HCT116 (cell line): ENCODE results near the gene CHN1. TPM values are rescaled to one million over a fixed set of nuclear protein-coding genes. Genes with fewer than 3 reads are reported as not detected.

Experiments used
- ATAC-seq: fragments of 200-7000 bp; cut with Tn5 transposase; 2 replicates; pipeline ENCODE4 v1.9.1; 2020; ENCODE audit warnings: mild to moderate bottlenecking, moderate library complexity
- BruUV-seq: library from RNA; stranded (reverse); fragments of 400-500 nt; replicated peaks from 2 replicates; lab custom pipeline; 2021; lab: Mats Ljungman, UMichigan
- CTCF ChIA-PET: fragments of 300-600 bp; sonication (Branson Sonifier 250); formaldehyde crosslinking; loops from one replicate; lab custom pipeline; 2021; ENCODE audit warnings: antibody characterized with exemption; lab: Charles Lee
- POLR2A ChIA-PET: fragments of 300-600, 350-600 bp; sonication (Branson Sonifier 250); formaldehyde crosslinking; loops from one replicate; lab custom pipeline; 2021; ENCODE audit warnings: antibody characterized with exemption; lab: Charles Lee
- RAD21 ChIA-PET, 2 experiments: fragments of 300-600 bp; sonication (Branson Sonifier 250); formaldehyde crosslinking; loops; one replicate each; lab custom pipeline; 2023; ENCODE audit warnings: low total read pairs in 2 of 2; ENCODE audit not compliant: uncharacterized antibody in 2 of 2, unreplicated experiment in 2 of 2, low non-redundant PET in 1 of 2; lab: Charles Lee
- DNase-seq: peaks from one replicate; pipeline ENCODE4 v3.0.0-alpha.2; 2010; ENCODE audit warnings: low read depth, low spot score
- H2AFZ ChIP-seq: fragments of 200-600 bp; shearing (Covaris generic), sonication (generic); 2 replicates; pipeline ENCODE4 v1.6.1; 2017; ENCODE audit warnings: low read depth, mixed run types, mixed read lengths, antibody characterized with exemption, low read length; ENCODE audit not compliant: poor library complexity, severe bottlenecking
- H3K27ac ChIP-seq: 2 replicates; pipeline ENCODE4 v1.5.1; 2012; ENCODE audit warnings: low read depth, low read length
- H3K27me3 ChIP-seq: fragments of 200-600 bp; sonication (generic); 2 replicates; pipeline ENCODE4 v1.6.1; 2016; ENCODE audit warnings: mixed run types, low read length, mixed read lengths; ENCODE audit not compliant: insufficient read depth
- H3K36me3 ChIP-seq, 2 experiments: fragments of 200-500 bp in 1 of 2; fragments of 200-600 bp in 1 of 2; sonication (Bioruptor generic) in 1 of 2; sonication (generic) in 1 of 2; 2 replicates each; pipeline versions ENCODE4 v1.5.1 to v1.6.1; 2014 to 2016; ENCODE audit warnings: low read length in 2 of 2, inconsistent platforms in 1 of 2, mixed read lengths in 1 of 2, mixed run types in 1 of 2; ENCODE audit not compliant: insufficient read depth in 2 of 2, control insufficient read depth in 1 of 2
- H3K4me1 ChIP-seq, 2 experiments: fragments of 200-600 bp in 1 of 2; sonication (generic) in 1 of 2; 2 replicates each; pipeline versions ENCODE4 v1.5.1 to v1.6.1; 2012 to 2017; ENCODE audit warnings: low read length in 2 of 2, inconsistent platforms in 1 of 2, mild to moderate bottlenecking in 1 of 2, mixed read lengths in 1 of 2, mixed run types in 1 of 2, moderate library complexity in 1 of 2; ENCODE audit not compliant: insufficient read depth in 2 of 2, control insufficient read depth in 1 of 2
- H3K4me2 ChIP-seq: fragments of 200-600 bp; sonication (generic); 2 replicates; pipeline ENCODE4 v1.6.1; 2017; ENCODE audit warnings: mixed run types, low read length, mixed read lengths
- H3K4me3 ChIP-seq, 2 experiments: fragments of 200-600 bp in 1 of 2; sonication (generic) in 1 of 2; replicated peaks in 1 of 2; 2 replicates each; pipeline ENCODE4 v1.5.1; 2011 to 2016; ENCODE audit warnings: low read length in 2 of 2, control low read depth in 1 of 2, low read depth in 1 of 2, mild to moderate bottlenecking in 1 of 2, mixed read lengths in 1 of 2, mixed run types in 1 of 2
- H3K79me2 ChIP-seq: fragments of 200-600 bp; sonication (generic); 2 replicates; pipeline ENCODE4 v1.6.1; 2017; ENCODE audit warnings: mild to moderate bottlenecking, mixed run types, low read length, moderate library complexity, mixed read lengths; ENCODE audit not compliant: insufficient read depth
- H3K9ac ChIP-seq: fragments of 200-600 bp; sonication (generic); 2 replicates; pipeline ENCODE4 v1.6.1; 2016; ENCODE audit warnings: low read length, mixed read lengths
- H3K9me2 ChIP-seq: fragments of 200-600 bp; sonication (generic), shearing (Covaris generic); 2 replicates; pipeline ENCODE4 v1.6.1; 2017; ENCODE audit warnings: mixed run types, mild to moderate bottlenecking, moderate library complexity; ENCODE audit not compliant: insufficient read depth
- H3K9me3 ChIP-seq, 2 experiments: fragments of 200-500 bp in 1 of 2; fragments of 200-600 bp in 1 of 2; sonication (Bioruptor generic) in 1 of 2; sonication (generic) in 1 of 2; 2 replicates each; pipeline ENCODE4 v1.6.1; 2014 to 2017; ENCODE audit warnings: low read length in 2 of 2, mixed read lengths in 2 of 2, inconsistent platforms in 1 of 2, low read depth in 1 of 2, mild to moderate bottlenecking in 1 of 2, mixed run types in 1 of 2, moderate library complexity in 1 of 2; ENCODE audit not compliant: control insufficient read depth in 1 of 2, insufficient read depth in 1 of 2
- H4K20me1 ChIP-seq: fragments of 200-600 bp; sonication (generic), shearing (Covaris generic); 2 replicates; pipeline ENCODE4 v1.6.1; 2017; ENCODE audit warnings: mixed run types, mild to moderate bottlenecking, moderate library complexity; ENCODE audit not compliant: insufficient read depth
- EZH2 ChIP-seq: fragments of 200-600 bp; sonication (generic); IDR thresholded peaks from 2 replicates; pipeline ENCODE4 v1.6.1; 2017; ENCODE audit warnings: antibody characterized with exemption, mixed run types
- EZH2phosphoT487 ChIP-seq: fragments of 200-600 bp; IDR thresholded peaks from 2 replicates; pipeline ENCODE4 v1.6.1; 2018; ENCODE audit warnings: antibody characterized with exemption, borderline replicate concordance
- FOSL1 ChIP-seq: IDR thresholded peaks from 2 replicates; pipeline ENCODE4 v1.6.1; 2012; ENCODE audit warnings: low read depth
- POLR2A ChIP-seq: IDR thresholded peaks from 2 replicates; pipeline ENCODE4 v1.7.0; 2011; ENCODE audit warnings: borderline replicate concordance; ENCODE audit not compliant: insufficient read depth, insufficient read length; ENCODE audit errors: extremely low read depth
- SP1 ChIP-seq: IDR thresholded peaks from 2 replicates; pipeline ENCODE4 v1.6.1; 2012; ENCODE audit warnings: low read depth
- ZNF274 ChIP-seq: fragments of 200-500 bp; sonication (Bioruptor generic); IDR thresholded peaks from 2 replicates; pipeline ENCODE4 v1.6.1; 2014; ENCODE audit warnings: mild to moderate bottlenecking, low read depth, low read length, inconsistent platforms
- intact Hi-C: fragments of 100-400 bp; cut with micrococcal nuclease; formaldehyde crosslinking; loops from 2 replicates; pipeline ENCODE4 v1.10.0; 2022
- total RNA-seq: library from RNA; stranded (reverse); gene quantifications from one replicate; pipeline ENCODE4 v1.2.1, GENCODE V29; 2021; ENCODE audit not compliant: unreplicated experiment
- TF ChIP-seq, protein P1 (sequence below): IDR thresholded peaks from 2 replicates; pipeline ENCODE4 v1.6.1; 2011; ENCODE audit warnings: mild to moderate bottlenecking, low read length, moderate library complexity; ENCODE audit not compliant: insufficient replicate concordance; ENCODE audit errors: extremely low read depth

CHN1 gene
- total RNA-seq, 1 experiment from 2014 or later: 3.6 TPM

DNA sequence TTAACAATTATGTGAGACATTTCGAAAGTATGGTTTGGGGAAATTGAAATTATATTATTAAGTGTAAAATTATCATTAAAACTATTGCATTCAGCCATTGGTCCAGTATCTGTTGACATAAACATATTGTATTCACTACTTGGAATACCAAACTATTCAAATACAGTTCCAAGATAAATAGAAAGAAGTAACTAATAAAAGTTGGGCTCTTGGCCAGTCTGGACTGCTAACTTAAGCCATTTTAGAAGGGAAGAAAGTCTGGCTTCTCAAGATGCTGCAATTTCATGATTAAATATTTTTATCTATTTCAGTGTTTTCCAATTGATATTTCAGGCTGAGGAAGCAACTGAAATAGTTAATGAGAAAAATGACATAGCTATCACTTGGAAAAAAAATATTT lies 131.1 kb downstream of the CHN1 start (continued):
- TF ChIP-seq EZH2: no peak

DNA sequence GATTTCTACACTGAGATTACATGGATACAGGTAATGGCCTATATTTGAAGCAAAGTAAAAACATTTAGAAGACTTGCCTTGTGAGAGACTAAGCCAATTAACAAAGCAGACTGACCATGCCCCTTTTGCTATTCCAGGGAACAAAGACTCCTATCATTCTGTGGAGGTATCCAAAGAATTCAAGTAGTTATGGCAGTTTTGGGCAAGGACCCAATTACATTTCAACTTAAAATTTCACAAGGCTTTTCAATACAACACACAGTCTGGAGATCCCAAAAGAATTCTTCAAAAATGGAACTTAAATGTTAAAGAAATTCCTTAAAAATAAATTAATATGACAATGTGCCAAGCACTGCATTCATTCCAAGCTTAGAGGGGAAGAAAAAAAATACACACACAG lies 131.7 kb downstream of the CHN1 start:
- no TSS peak for BruUV-seq
- H3K9me3 ChIP-seq: no peaks in the 10 kb centered on the region
- no peak overlapping the region for H3K9ac ChIP-seq
- CTCF ChIA-PET: no interaction called here
- H3K4me3 ChIP-seq: no peak overlapping the region
- no peak for ATAC-seq
- RAD21 ChIA-PET: no interaction called here
- H3K79me2 ChIP-seq: no peaks in the 10 kb centered on the region
- H4K20me1 ChIP-seq: no peaks in the 10 kb centered on the region
- DNase-seq: no peak
- intact Hi-C loops: no loop called here
- H2AFZ ChIP-seq: no peak overlapping the region
- H3K4me2 ChIP-seq: no peak overlapping the region
- no peak overlapping the region for H3K27ac ChIP-seq
- no peaks in the 10 kb centered on the region for H3K4me1 ChIP-seq
- no peaks in the 10 kb centered on the region for H3K9me2 ChIP-seq
- TF ChIP-seq SP1 (no peak), EZH2phosphoT487 (no peak)
- no peaks in the 10 kb centered on the region for H3K36me3 ChIP-seq
- POLR2A ChIA-PET: no interaction called here
- H3K27me3 ChIP-seq: no peaks in the 10 kb centered on the region

DNA sequence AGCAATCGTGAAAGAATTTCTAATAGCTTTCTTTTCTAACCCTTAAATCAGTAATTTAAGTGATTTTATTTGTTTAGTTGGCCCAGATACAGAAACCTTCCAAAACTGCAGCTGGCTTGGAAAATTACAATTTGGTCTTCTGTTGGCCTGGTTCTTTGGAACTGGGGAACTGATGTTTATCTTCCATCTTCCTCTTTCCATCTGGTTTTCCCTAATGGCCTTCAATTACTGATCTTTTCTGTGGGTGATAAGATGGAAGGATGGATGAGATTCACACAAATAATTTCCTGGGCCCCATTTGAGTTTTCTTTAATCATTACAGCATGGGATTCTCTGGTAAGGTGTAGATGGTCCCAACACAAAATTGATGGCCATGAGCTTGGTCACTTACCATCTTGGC lies 134.4 kb downstream of the CHN1 start:
- TF ChIP-seq POLR2A: no peak
- no peak for TF ChIP-seq FOSL1
- TF ChIP-seq EZH2: no peak
- no peak for TF ChIP-seq ZNF274
- TF ChIP-seq, protein P1, sequence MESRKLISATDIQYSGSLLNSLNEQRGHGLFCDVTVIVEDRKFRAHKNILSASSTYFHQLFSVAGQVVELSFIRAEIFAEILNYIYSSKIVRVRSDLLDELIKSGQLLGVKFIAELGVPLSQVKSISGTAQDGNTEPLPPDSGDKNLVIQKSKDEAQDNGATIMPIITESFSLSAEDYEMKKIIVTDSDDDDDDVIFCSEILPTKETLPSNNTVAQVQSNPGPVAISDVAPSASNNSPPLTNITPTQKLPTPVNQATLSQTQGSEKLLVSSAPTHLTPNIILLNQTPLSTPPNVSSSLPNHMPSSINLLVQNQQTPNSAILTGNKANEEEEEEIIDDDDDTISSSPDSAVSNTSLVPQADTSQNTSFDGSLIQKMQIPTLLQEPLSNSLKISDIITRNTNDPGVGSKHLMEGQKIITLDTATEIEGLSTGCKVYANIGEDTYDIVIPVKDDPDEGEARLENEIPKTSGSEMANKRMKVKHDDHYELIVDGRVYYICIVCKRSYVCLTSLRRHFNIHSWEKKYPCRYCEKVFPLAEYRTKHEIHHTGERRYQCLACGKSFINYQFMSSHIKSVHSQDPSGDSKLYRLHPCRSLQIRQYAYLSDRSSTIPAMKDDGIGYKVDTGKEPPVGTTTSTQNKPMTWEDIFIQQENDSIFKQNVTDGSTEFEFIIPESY: no peak
- Histone ChIP-seq H2AFZ (no peak overlapping the region), H3K27ac (no peak overlapping the region), H3K9me2 (no peaks in the 10 kb centered on the region), H4K20me1 (no peaks in the 10 kb centered on the region), H3K36me3 (no peaks in the 10 kb centered on the region), H3K4me2 (no peak overlapping the region), H3K9me3 (no peaks in the 10 kb centered on the region), H3K27me3 (no peaks in the 10 kb centered on the region), H3K79me2 (no peaks in the 10 kb centered on the region), H3K4me3 (no peak overlapping the region), H3K4me1 (no peaks in the 10 kb centered on the region), H3K9ac (no peak overlapping the region)
- CTCF ChIA-PET: no interaction called here
- RAD21 ChIA-PET: no interaction called here
- DNase-seq (no peak), ATAC-seq (no peak)
- POLR2A ChIA-PET: no interaction called here
- BruUV-seq: no TSS peak
- intact Hi-C loops: no loop called here
